SK-N-SH (cell line): ENCODE measurements around the gene RPH3AL. TPM values are rescaled to one million over a fixed set of nuclear protein-coding genes. Genes with fewer than 3 reads are reported as not detected.

ENCODE experiments used
- CTCF ChIA-PET: fragments of 300-600, 350-600 bp; formaldehyde crosslinking; extraction: SDS; loops from one replicate; lab custom pipeline; 2021; lab: Yijun Ruan, JAX
- POLR2A ChIA-PET: fragments of 350-600 bp; sonication (Branson Sonifier 250); formaldehyde crosslinking; extraction: SDS; loops from one replicate; lab custom pipeline; 2020; ENCODE audit warnings: antibody characterized with exemption, inconsistent platforms; lab: Yijun Ruan, JAX
- DNase-seq: peaks from one replicate; pipeline ENCODE4 v3.0.0; 2012
- H2AFZ ChIP-seq: fragments of 200-600 bp; sonication (generic); 2 replicates; pipeline ENCODE4 v1.8.1; 2016; ENCODE audit warnings: antibody characterized with exemption, mild to moderate bottlenecking, low read depth
- H3F3A ChIP-seq: fragments of 200-600 bp; sonication (generic); replicated peaks from 2 replicates; pipeline ENCODE3; 2016; ENCODE audit warnings: antibody characterized with exemption, mild to moderate bottlenecking; ENCODE audit not compliant: insufficient read depth
- H3K27ac ChIP-seq, 2 experiments: fragments of 200-500 bp in 1 of 2; fragments of 200-600 bp in 1 of 2; sonication (Bioruptor generic) in 1 of 2; sonication (generic), shearing (Covaris generic) in 1 of 2; 2 replicates each; pipeline versions ENCODE4 v1.5.1 to v1.6.1; 2014 to 2016; ENCODE audit warnings: low read depth in 2 of 2, inconsistent platforms in 1 of 2, low read length in 1 of 2, mild to moderate bottlenecking in 1 of 2, mixed read lengths in 1 of 2
- H3K27me3 ChIP-seq: fragments of 200-600 bp; sonication (generic), shearing (Covaris generic); 2 replicates; pipeline ENCODE4 v1.6.1; 2016; ENCODE audit warnings: mixed run types; ENCODE audit not compliant: insufficient read depth
- H3K36me3 ChIP-seq, 2 experiments: fragments of 200-500 bp in 1 of 2; fragments of 200-600 bp in 1 of 2; sonication (Bioruptor generic) in 1 of 2; sonication (generic) in 1 of 2; replicated peaks in 1 of 2; 2 replicates each; pipeline versions ENCODE3 to v1.5.1; 2014 to 2016; ENCODE audit warnings: low read length in 1 of 2, mild to moderate bottlenecking in 1 of 2; ENCODE audit not compliant: insufficient read depth in 2 of 2, control insufficient read depth in 1 of 2
- H3K4me1 ChIP-seq, 2 experiments: fragments of 200-500 bp in 1 of 2; fragments of 200-600 bp in 1 of 2; sonication (Bioruptor generic) in 1 of 2; sonication (generic), shearing (Covaris generic) in 1 of 2; 2 replicates each; pipeline versions ENCODE4 v1.5.1 to v1.6.1; 2014 to 2016; ENCODE audit warnings: low read depth in 1 of 2, low read length in 1 of 2, mixed run types in 1 of 2; ENCODE audit not compliant: insufficient read depth in 2 of 2, control insufficient read depth in 1 of 2
- H3K4me2 ChIP-seq: fragments of 200-600 bp; sonication (generic), shearing (Covaris generic); 2 replicates; pipeline ENCODE4 v1.6.1; 2017; ENCODE audit warnings: mixed run types
- H3K4me3 ChIP-seq, 2 experiments: fragments of 200-500 bp in 1 of 2; fragments of 200-600 bp in 1 of 2; sonication (Bioruptor generic) in 1 of 2; sonication (generic), shearing (Covaris generic) in 1 of 2; 2 replicates each; pipeline versions ENCODE4 v1.5.1 to v1.8.1; 2014 to 2016; ENCODE audit warnings: low read depth in 2 of 2, inconsistent platforms in 1 of 2, low read length in 1 of 2, mild to moderate bottlenecking in 1 of 2, mixed read lengths in 1 of 2, moderate library complexity in 1 of 2
- H3K79me2 ChIP-seq: fragments of 200-600 bp; sonication (generic); 2 replicates; pipeline ENCODE4 v1.8.1; 2017; ENCODE audit warnings: mild to moderate bottlenecking; ENCODE audit not compliant: insufficient read depth
- H3K9ac ChIP-seq: fragments of 200-600 bp; sonication (generic); 2 replicates; pipeline ENCODE4 v1.6.1; 2017; ENCODE audit warnings: mixed run types
- H3K9me2 ChIP-seq: fragments of 200-600 bp; sonication (generic); 2 replicates; pipeline ENCODE4 v1.6.1; 2017; ENCODE audit warnings: mixed run types
- H3K9me3 ChIP-seq: fragments of 200-600 bp; sonication (generic); 2 replicates; pipeline ENCODE4 v1.6.1; 2017; ENCODE audit warnings: mixed run types, mild to moderate bottlenecking, moderate library complexity
- H4K20me1 ChIP-seq: fragments of 200-600 bp; sonication (generic); 2 replicates; pipeline ENCODE4 v1.6.1; 2017; ENCODE audit warnings: mild to moderate bottlenecking, mixed run types; ENCODE audit not compliant: insufficient read depth
- ELF1 ChIP-seq: IDR thresholded peaks from 2 replicates; pipeline ENCODE4 v1.4.0; 2012
- EZH2phosphoT487 ChIP-seq: fragments of 200-600 bp; sonication (generic); IDR thresholded peaks from 2 replicates; pipeline ENCODE4 v1.6.1; 2017; ENCODE audit warnings: low read depth, mixed run types, mild to moderate bottlenecking, antibody characterized with exemption, moderate library complexity, borderline replicate concordance
- FOSL2 ChIP-seq: IDR thresholded peaks from 2 replicates; pipeline ENCODE4 v1.4.0; 2012; ENCODE audit warnings: low read depth, mild to moderate bottlenecking, moderate library complexity, borderline replicate concordance
- FOXM1 ChIP-seq: IDR thresholded peaks from 2 replicates; pipeline ENCODE4 v1.4.0; 2012; ENCODE audit warnings: low read depth, mild to moderate bottlenecking
- NRF1 ChIP-seq: IDR thresholded peaks from 2 replicates; pipeline ENCODE4 v1.6.1; 2012; ENCODE audit warnings: low read depth, mild to moderate bottlenecking, low read length
- POLR2AphosphoS5 ChIP-seq: IDR thresholded peaks from 2 replicates; pipeline ENCODE4 v1.6.1; 2012; ENCODE audit warnings: low read depth, low read length
- RAD21 ChIP-seq: IDR thresholded peaks from 2 replicates; pipeline ENCODE4 v1.6.1; 2012; ENCODE audit warnings: mild to moderate bottlenecking, low read length
- RFX5 ChIP-seq: IDR thresholded peaks from 2 replicates; pipeline ENCODE4 v1.6.1; 2012; ENCODE audit warnings: mild to moderate bottlenecking, improper control_type of control experiment, low read length
- RXRA ChIP-seq: IDR thresholded peaks from 2 replicates; pipeline ENCODE4 v1.4.0; 2012; ENCODE audit warnings: low read depth, mild to moderate bottlenecking, borderline replicate concordance
- SIN3A ChIP-seq: IDR thresholded peaks from 2 replicates; pipeline ENCODE4 v1.6.1; 2012; ENCODE audit warnings: low read depth, mild to moderate bottlenecking, low read length, moderate library complexity, borderline replicate concordance
- SMC3 ChIP-seq: IDR thresholded peaks from 2 replicates; pipeline ENCODE4 v1.6.1; 2012; ENCODE audit warnings: low read depth, low read length, improper control_type of control experiment
- USF1 ChIP-seq: IDR thresholded peaks from 2 replicates; pipeline ENCODE4 v1.4.0; 2012; ENCODE audit warnings: low read depth, borderline replicate concordance
- YY1 ChIP-seq: IDR thresholded peaks from 2 replicates; pipeline ENCODE4 v1.4.0; 2012; ENCODE audit warnings: low read depth, mild to moderate bottlenecking
- WGBS: methylation state at CpG from one replicate; pipeline ENCODE4 v1.1.6; 2017; ENCODE audit warnings: low lambda C conversion rate; 5-methylcytosine and 5-hydroxymethylcytosine counted together
- polyA plus RNA-seq, 3 experiments: library from polyadenylated mRNA; depleted of rRNA; stranded (reverse); fragments of >200 nt; gene quantifications; 2 replicates each; pipeline ENCODE4 v1.2.3, GENCODE V29; 2012
- TF ChIP-seq, protein P1 (sequence below): fragments of 200-600 bp; sonication (generic); IDR thresholded peaks from 2 replicates; pipeline ENCODE4 v1.6.1; 2017; ENCODE audit warnings: antibody characterized with exemption, mild to moderate bottlenecking, moderate library complexity
- TF ChIP-seq, protein P2 (sequence below): IDR thresholded peaks from 2 replicates; pipeline ENCODE4; 2012
- TF ChIP-seq, protein P3 (sequence below): IDR thresholded peaks from 2 replicates; pipeline ENCODE4 v1.4.0; 2012; ENCODE audit warnings: low read depth, borderline replicate concordance

The RPH3AL gene
- polyA plus RNA-seq, 1 of the 3 experiments (the other 2 are of a cell fraction), result 2.9 TPM

DNA sequence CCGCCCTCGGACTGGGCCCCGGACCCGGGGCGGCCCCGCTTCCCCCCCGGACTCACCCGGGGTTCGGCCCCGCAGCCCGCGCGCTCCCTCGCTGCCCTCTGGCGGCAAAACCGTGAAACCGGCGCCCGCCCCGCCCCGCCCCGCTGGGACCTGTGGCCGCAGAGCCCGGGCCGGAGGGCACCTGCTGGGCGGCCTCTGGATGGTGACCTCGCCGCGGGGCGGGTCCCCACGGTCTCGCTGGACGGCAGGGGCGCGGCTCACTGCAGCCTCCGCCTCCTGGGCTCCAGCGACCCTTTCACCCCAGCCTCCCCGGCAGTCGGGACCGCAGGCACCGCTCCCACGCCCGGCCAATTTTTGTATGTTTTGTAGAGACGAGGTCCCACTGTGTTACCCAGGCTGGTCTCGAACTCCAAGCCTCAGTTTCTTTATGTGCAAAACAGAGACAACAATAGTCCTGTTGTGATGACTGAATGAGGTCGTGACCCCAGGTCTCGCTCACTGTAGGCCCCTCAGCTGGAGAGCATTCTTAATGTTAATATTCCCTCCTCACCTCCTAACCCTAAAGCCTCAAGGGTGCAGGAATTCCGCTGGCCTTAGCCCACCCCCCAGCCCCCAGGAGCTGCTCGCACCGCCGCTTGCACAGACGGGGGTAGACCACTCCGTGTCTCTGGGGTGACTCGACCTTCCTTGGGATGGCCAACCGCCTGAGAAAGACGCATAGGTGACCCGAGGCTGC lies 33.7 kb upstream of the RPH3AL start:
- H3K36me3 ChIP-seq, result no peaks in the 10 kb centered on the region
- POLR2A ChIA-PET, result no interaction called here
- H3K79me2 ChIP-seq, result no peaks in the 10 kb centered on the region
- H3K4me1 ChIP-seq, result peaks cover 5 to 22% of the 10 kb centered on the region in 2 experiments; a peak in 2 of 4 replicates
- no peaks in the 10 kb centered on the region for H3F3A ChIP-seq
- WGBS, result 52% methylated on average over 22 of the region's 57 CpGs
- no peaks in the 10 kb centered on the region for H3K27me3 ChIP-seq
- no peaks in the 10 kb centered on the region for H4K20me1 ChIP-seq
- no peak overlapping the region for H3K27ac ChIP-seq
- H3K9ac ChIP-seq, result no peak overlapping the region
- DNase-seq, result peak; percentile 97
- H3K9me2 ChIP-seq, result no peaks in the 10 kb centered on the region
- H3K4me2 ChIP-seq, result 0 out of 2 replicates have a peak overlapping the region, but pooled peaks have one; percentile 47
- no peaks in the 10 kb centered on the region for H3K9me3 ChIP-seq
- no peak overlapping the region for H2AFZ ChIP-seq
- TF ChIP-seq SIN3A (no peak), RAD21 (peak; percentile 66), SMC3 (peak; percentile 84)
- TF ChIP-seq, protein P1, sequence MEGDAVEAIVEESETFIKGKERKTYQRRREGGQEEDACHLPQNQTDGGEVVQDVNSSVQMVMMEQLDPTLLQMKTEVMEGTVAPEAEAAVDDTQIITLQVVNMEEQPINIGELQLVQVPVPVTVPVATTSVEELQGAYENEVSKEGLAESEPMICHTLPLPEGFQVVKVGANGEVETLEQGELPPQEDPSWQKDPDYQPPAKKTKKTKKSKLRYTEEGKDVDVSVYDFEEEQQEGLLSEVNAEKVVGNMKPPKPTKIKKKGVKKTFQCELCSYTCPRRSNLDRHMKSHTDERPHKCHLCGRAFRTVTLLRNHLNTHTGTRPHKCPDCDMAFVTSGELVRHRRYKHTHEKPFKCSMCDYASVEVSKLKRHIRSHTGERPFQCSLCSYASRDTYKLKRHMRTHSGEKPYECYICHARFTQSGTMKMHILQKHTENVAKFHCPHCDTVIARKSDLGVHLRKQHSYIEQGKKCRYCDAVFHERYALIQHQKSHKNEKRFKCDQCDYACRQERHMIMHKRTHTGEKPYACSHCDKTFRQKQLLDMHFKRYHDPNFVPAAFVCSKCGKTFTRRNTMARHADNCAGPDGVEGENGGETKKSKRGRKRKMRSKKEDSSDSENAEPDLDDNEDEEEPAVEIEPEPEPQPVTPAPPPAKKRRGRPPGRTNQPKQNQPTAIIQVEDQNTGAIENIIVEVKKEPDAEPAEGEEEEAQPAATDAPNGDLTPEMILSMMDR, result peak; percentile 40
- CTCF ChIA-PET, result interaction anchor here (0.6 to 3.0 kb wide), 19 partner anchors 10 to 306 kb away, joined by 3 to 33 read pairs (median 5); no protein-coding TSS in a partner anchor
- H3K4me3 ChIP-seq, result peak overlapping the region in 1 of 2 experiments; percentile 50; a peak in 2 of 4 replicates

DNA sequence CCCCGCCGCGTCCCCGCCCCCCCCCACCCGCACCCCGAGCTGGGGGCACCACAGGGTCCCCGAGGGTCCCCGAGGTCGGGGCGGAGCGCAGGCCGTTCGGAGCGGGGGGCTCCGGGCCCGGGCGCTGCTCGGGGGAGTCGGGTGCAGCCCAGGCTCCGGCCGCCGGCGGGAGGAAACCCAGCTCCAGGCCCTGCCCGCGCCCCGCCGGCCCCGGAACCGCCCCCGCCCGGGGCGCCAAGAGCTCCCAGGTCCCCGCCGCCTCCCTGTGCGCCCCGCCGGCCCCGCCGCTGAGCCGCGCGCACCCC lies 33.2 kb upstream of the RPH3AL start:
- Histone ChIP-seq H4K20me1 (no peaks in the 10 kb centered on the region), H3K4me1 (peaks cover 5 to 22% of the 10 kb centered on the region in 2 experiments; a peak in 2 of 4 replicates), H3K79me2 (no peaks in the 10 kb centered on the region), H3K4me3 (peak overlapping the region in 1 of 2 experiments; percentile 50; a peak in 2 of 4 replicates), H3F3A (no peaks in the 10 kb centered on the region), H3K9ac (no peak overlapping the region), H2AFZ (no peak overlapping the region), H3K9me2 (no peaks in the 10 kb centered on the region), H3K36me3 (no peaks in the 10 kb centered on the region), H3K27me3 (no peaks in the 10 kb centered on the region), H3K27ac (no peak overlapping the region), H3K9me3 (no peaks in the 10 kb centered on the region), H3K4me2 (no peak overlapping the region)
- TF ChIP-seq, protein P2, sequence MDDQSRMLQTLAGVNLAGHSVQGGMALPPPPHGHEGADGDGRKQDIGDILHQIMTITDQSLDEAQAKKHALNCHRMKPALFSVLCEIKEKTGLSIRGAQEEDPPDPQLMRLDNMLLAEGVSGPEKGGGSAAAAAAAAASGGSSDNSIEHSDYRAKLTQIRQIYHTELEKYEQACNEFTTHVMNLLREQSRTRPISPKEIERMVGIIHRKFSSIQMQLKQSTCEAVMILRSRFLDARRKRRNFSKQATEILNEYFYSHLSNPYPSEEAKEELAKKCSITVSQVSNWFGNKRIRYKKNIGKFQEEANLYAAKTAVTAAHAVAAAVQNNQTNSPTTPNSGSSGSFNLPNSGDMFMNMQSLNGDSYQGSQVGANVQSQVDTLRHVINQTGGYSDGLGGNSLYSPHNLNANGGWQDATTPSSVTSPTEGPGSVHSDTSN, result no peak
- TF ChIP-seq POLR2AphosphoS5, result no peak
- TF ChIP-seq EZH2phosphoT487, result no peak
- TF ChIP-seq NRF1, result no peak
- TF ChIP-seq RXRA, result no peak
- no peak for TF ChIP-seq FOXM1
- no peak for TF ChIP-seq RFX5
- no peak for TF ChIP-seq USF1
- no peak for TF ChIP-seq SIN3A
- TF ChIP-seq YY1, result no peak
- TF ChIP-seq RAD21, result no peak
- TF ChIP-seq ELF1, result no peak
- TF ChIP-seq FOSL2, result no peak
- TF ChIP-seq, protein P1, result no peak
- TF ChIP-seq, protein P3, sequence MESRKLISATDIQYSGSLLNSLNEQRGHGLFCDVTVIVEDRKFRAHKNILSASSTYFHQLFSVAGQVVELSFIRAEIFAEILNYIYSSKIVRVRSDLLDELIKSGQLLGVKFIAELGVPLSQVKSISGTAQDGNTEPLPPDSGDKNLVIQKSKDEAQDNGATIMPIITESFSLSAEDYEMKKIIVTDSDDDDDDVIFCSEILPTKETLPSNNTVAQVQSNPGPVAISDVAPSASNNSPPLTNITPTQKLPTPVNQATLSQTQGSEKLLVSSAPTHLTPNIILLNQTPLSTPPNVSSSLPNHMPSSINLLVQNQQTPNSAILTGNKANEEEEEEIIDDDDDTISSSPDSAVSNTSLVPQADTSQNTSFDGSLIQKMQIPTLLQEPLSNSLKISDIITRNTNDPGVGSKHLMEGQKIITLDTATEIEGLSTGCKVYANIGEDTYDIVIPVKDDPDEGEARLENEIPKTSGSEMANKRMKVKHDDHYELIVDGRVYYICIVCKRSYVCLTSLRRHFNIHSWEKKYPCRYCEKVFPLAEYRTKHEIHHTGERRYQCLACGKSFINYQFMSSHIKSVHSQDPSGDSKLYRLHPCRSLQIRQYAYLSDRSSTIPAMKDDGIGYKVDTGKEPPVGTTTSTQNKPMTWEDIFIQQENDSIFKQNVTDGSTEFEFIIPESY, result no peak
- WGBS, result no CpG with 5 or more reads among the region's 42 CpGs
- no peak for DNase-seq
- POLR2A ChIA-PET, result no interaction called here
- CTCF ChIA-PET, result interaction anchor here (0.6 to 3.0 kb wide), 19 partner anchors 9 to 306 kb away, joined by 3 to 33 read pairs (median 5); partner anchors contain the start of gene RPH3AL
